Measurements from ENCODE around the gene LRRC3C.
"Not testable (repeated sequence)": the region's sequence is repeated elsewhere in the genome, so short reads cannot be mapped to it uniquely, and the experiment has no call there.

LRRC3C gene

GRCh38 chr17:39927101-39927928 lies at the start of gene LRRC3C, which contains the start of gene ORMDL3:
Gene LRRC3C, plus strand, starts transcription at chr17:39927732. Its CDS starts 13,792 bp downstream, at chr17:39941524.
Gene ORMDL3, minus strand, starts transcription at chr17:39927601. Its CDS starts 3,398 bp downstream, at chr17:39924203.
- Histone ChIP-seq H3K27me3 (replicated peaks; ENCODE audit: insufficient read depth, low read length) (no peaks in the 10 kb centered on the region), H3K9me2 (replicated peaks; ENCODE audit: insufficient read depth, low read length) (no peaks in the 10 kb centered on the region), H2AFZ (ENCODE audit: low read length) (peak within 1 kb of the TSS; percentile 87), H3K36me3 (replicated peaks; ENCODE audit: insufficient read depth, low read length) (peaks cover 14% of the 10 kb centered on the region; the same call in 1 of the 2 replicates), H4K20me1 (ENCODE audit: insufficient read depth, low read length) (no peaks in the 10 kb centered on the region), H3K4me1 (ENCODE audit: low read length) (peaks cover 35% of the 10 kb centered on the region), H3F3A (ENCODE audit: insufficient read depth, low read length) (peaks cover 30% of the 10 kb centered on the region), H3K27ac (ENCODE audit: low read length) (peak within 1 kb of the TSS; percentile 97), H3K4me2 (ENCODE audit: low read depth, low read length) (peak within 1 kb of the TSS; percentile 95), H3K9me3 (replicated peaks; ENCODE audit: insufficient read depth, low read length) (no peaks in the 10 kb centered on the region), H3K79me2 (ENCODE audit: low read length) (peaks cover 51% of the 10 kb centered on the region), H3K9ac (ENCODE audit: low read length) (peak within 1 kb of the TSS; percentile 97), H3K4me3 (ENCODE audit: low read length) (peak within 1 kb of the TSS; percentile 87)
- no peak for TF ChIP-seq EZH2phosphoT487 (IDR thresholded peaks at IDR 0.05; ENCODE audit: low read length)
- no peak for TF ChIP-seq EZH2 (optimal IDR thresholded peaks at IDR 0.05; ENCODE audit: low read depth, low read length)
- no peak for TF ChIP-seq CTCF (IDR thresholded peaks at IDR 0.05; ENCODE audit: low read length)
- DNase-seq = peak; percentile 93

GRCh38 chr17:39886102-39886501 lies 41.4 kb upstream of the LRRC3C start:
- H3K9ac ChIP-seq (ENCODE audit: low read length); H4K20me1 ChIP-seq (ENCODE audit: insufficient read depth, low read length); H2AFZ ChIP-seq (ENCODE audit: low read length); H3K36me3 ChIP-seq (replicated peaks; ENCODE audit: insufficient read depth, low read length); H3K27ac ChIP-seq (ENCODE audit: low read length); H3K4me3 ChIP-seq (ENCODE audit: low read length); H3K4me1 ChIP-seq (ENCODE audit: low read length); H3F3A ChIP-seq (ENCODE audit: insufficient read depth, low read length); H3K27me3 ChIP-seq (replicated peaks; ENCODE audit: insufficient read depth, low read length); H3K9me3 ChIP-seq (replicated peaks; ENCODE audit: insufficient read depth, low read length); H3K4me2 ChIP-seq (ENCODE audit: low read depth, low read length); H3K79me2 ChIP-seq (ENCODE audit: low read length); H3K9me2 ChIP-seq (replicated peaks; ENCODE audit: insufficient read depth, low read length); DNase-seq: not testable (repeated sequence)

GRCh38 chr17:39887078-39887477 lies 40.5 kb upstream of the LRRC3C start:
- H3K4me1 ChIP-seq (ENCODE audit: low read length) = no peaks in the 10 kb centered on the region
- no peaks in the 10 kb centered on the region for H3K36me3 ChIP-seq (replicated peaks; ENCODE audit: insufficient read depth, low read length)
- H3K4me2 ChIP-seq (ENCODE audit: low read depth, low read length) = no peak overlapping the region
- no peaks in the 10 kb centered on the region for H3K9me3 ChIP-seq (replicated peaks; ENCODE audit: insufficient read depth, low read length)
- H3K4me3 ChIP-seq (ENCODE audit: low read length) = no peak overlapping the region
- no peaks in the 10 kb centered on the region for H3K27me3 ChIP-seq (replicated peaks; ENCODE audit: insufficient read depth, low read length)
- no peaks in the 10 kb centered on the region for H3F3A ChIP-seq (ENCODE audit: insufficient read depth, low read length)
- H3K9me2 ChIP-seq (replicated peaks; ENCODE audit: insufficient read depth, low read length) = no peaks in the 10 kb centered on the region
- no peaks in the 10 kb centered on the region for H3K79me2 ChIP-seq (ENCODE audit: low read length)
- no peak for TF ChIP-seq CTCF (IDR thresholded peaks at IDR 0.05; ENCODE audit: low read length)
- TF ChIP-seq EZH2 (optimal IDR thresholded peaks at IDR 0.05; ENCODE audit: low read depth, low read length) = no peak
- TF ChIP-seq EZH2phosphoT487 (IDR thresholded peaks at IDR 0.05; ENCODE audit: low read length) = no peak
- no peak overlapping the region for H3K9ac ChIP-seq (ENCODE audit: low read length)
- no peak overlapping the region for H2AFZ ChIP-seq (ENCODE audit: low read length)
- no peak for DNase-seq
- H4K20me1 ChIP-seq (ENCODE audit: insufficient read depth, low read length) = no peaks in the 10 kb centered on the region
- no peak overlapping the region for H3K27ac ChIP-seq (ENCODE audit: low read length)

GRCh38 chr17:39889200-39889599 lies 38.3 kb upstream of the LRRC3C start:
- Histone ChIP-seq H3K4me3 (ENCODE audit: low read length) (no peak overlapping the region), H3K9me3 (replicated peaks; ENCODE audit: insufficient read depth, low read length) (no peaks in the 10 kb centered on the region), H3K9me2 (replicated peaks; ENCODE audit: insufficient read depth, low read length) (no peaks in the 10 kb centered on the region), H3K4me1 (ENCODE audit: low read length) (no peaks in the 10 kb centered on the region), H3F3A (ENCODE audit: insufficient read depth, low read length) (no peaks in the 10 kb centered on the region), H3K9ac (ENCODE audit: low read length) (no peak overlapping the region), H3K27ac (ENCODE audit: low read length) (no peak overlapping the region), H2AFZ (ENCODE audit: low read length) (no peak overlapping the region), H3K79me2 (ENCODE audit: low read length) (no peaks in the 10 kb centered on the region), H3K27me3 (replicated peaks; ENCODE audit: insufficient read depth, low read length) (no peaks in the 10 kb centered on the region), H4K20me1 (ENCODE audit: insufficient read depth, low read length) (no peaks in the 10 kb centered on the region), H3K4me2 (ENCODE audit: low read depth, low read length) (no peak overlapping the region), H3K36me3 (replicated peaks; ENCODE audit: insufficient read depth, low read length) (no peaks in the 10 kb centered on the region)
- no peak for TF ChIP-seq CTCF (IDR thresholded peaks at IDR 0.05; ENCODE audit: low read length)
- TF ChIP-seq EZH2phosphoT487 (IDR thresholded peaks at IDR 0.05; ENCODE audit: low read length) = no peak
- no peak for TF ChIP-seq EZH2 (optimal IDR thresholded peaks at IDR 0.05; ENCODE audit: low read depth, low read length)
- DNase-seq = no peak

All from MM.1S (cell line).